ENCODE measurements around the gene CRLF3.

GRCh38 chr17:30807896-30808295, 16.6 kb downstream of the CRLF3 start:
- TF ChIP-seq L3MBTL2 (conservative IDR thresholded peaks at IDR 0.05) (no peak), SP1 (IDR thresholded peaks at IDR 0.05) (no peak), FOXA1 (IDR thresholded peaks at IDR 0.05) (no peak), NFRKB (IDR thresholded peaks at IDR 0.05) (no peak), HDGF (IDR thresholded peaks at IDR 0.05; ENCODE audit: borderline replicate concordance) (no peak), FOXM1 (IDR thresholded peaks at IDR 0.05; ENCODE audit: borderline replicate concordance) (no peak)
